HG03342 (cell line): Measurements from ENCODE around the gene ARMH2.
"Not testable (repeated sequence)": the region's sequence is repeated elsewhere in the genome, so short reads cannot be mapped to it uniquely, and the experiment has no call there.

Experiments used
- ATAC-seq: cut with Tn5 transposase; IDR thresholded peaks from one replicate; pipeline ENCODE4 v1.9.1; 2021; ENCODE audit warnings: mild to moderate bottlenecking, moderate library complexity; ENCODE audit not compliant: unreplicated experiment

ARMH2 gene

DNA sequence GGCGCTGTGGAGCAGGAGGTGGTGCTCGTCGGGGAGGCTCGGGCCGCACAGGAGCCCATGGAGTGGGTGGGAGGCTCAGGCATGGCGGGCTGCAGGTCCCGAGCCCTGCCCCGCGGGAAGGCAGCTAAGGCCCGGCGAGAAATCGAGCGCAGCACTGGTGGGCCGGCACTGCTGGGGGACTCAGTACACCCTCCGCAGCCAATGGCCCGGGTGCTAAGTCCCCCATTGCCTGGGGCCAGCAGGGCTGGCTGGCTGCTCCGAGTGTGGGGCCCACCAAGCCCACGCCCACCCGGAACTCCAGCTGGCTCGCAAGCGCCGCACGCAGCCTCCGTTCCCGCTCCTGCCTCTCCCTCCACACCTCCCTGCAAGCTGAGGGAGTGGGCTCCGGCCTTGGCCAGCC is 32.7 kb downstream of the ARMH2 start:
- ATAC-seq = not testable (repeated sequence)

DNA sequence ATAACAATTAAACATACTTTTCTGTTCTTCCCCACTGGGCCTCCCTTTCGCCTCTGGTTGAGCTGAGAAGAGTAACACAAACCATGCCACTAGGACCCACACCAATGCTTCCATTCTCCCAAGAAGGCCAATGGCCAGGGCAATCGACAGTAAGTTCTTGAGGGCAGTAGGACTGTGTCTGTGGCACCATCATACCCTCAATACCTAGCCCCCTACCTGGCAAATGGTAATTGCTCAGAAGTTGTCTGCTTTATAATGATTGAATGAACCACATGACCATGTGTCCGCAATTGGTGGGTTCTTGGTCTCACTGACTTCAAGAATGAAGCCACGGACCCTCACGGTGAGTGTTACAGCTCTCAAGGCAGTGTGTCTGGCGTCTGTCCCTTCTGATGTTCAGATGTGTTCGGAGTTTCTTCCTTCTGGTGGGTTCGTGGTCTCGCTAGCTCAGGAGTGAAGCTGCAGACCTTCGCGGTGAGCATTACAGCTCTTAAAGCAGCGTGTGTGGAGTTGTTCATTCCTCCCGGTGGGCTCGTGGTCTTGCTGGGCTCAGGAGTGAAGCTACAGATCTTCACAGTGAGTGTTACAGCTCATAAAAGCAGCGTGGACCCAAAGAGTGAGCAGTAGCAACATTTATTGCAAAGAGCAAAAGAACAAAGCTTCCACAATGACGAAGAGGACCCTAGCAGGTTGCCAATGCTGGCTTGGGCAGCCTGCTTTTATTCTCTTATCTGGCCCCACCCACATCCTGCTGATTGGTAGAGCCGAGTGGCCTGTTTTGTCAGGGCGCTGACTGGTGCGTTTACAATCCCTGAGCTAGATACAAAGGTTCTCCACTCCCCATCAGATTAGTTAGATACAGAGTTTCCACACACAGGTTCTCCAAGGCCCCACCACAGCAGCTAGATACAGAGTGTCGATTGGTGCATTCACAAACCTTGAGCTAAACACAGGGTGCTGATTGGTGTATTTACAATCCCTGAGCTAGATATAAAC is 33.6 kb downstream of the ARMH2 start:
- not testable (repeated sequence) for ATAC-seq

DNA sequence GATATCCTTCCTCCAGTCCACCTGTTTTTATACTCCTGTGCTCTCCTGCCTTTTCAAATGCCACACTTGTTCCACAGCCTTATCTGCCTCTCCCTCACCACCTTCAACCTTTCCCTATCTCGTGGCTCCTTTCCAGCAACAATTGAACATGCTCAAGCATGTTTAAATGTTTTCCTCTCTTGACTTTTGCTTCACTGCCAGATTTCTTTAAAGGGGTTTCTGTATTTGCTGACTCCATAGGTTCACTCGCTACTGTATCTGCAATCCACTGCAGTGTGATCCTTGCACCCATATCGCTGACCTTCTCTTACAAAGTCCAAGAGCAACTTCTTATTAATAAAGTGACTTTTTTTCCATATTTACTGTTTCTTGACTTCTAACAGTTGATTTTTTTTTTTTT is 35.1 kb downstream of the ARMH2 start:
- no peak for ATAC-seq

DNA sequence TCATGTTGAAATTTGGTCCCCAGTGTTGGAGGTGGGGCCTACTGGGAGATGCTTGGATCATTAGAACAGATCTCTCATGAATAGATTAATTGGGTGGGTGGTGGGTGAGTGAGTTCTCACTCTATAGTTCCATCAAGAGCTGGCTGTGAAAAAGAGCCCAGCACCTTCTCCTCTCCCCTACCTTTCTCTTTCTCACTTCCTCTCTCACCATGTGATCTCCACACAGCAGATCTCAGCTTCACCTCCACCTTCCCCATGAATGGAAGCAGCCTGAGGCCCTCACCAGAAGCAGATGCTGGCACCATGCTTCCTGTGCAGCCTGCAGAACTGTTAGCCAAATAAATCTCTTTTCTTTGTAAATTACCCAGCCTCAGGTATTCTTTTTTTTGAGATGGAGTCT is 36.9 kb downstream of the ARMH2 start:
- no peak for ATAC-seq

DNA sequence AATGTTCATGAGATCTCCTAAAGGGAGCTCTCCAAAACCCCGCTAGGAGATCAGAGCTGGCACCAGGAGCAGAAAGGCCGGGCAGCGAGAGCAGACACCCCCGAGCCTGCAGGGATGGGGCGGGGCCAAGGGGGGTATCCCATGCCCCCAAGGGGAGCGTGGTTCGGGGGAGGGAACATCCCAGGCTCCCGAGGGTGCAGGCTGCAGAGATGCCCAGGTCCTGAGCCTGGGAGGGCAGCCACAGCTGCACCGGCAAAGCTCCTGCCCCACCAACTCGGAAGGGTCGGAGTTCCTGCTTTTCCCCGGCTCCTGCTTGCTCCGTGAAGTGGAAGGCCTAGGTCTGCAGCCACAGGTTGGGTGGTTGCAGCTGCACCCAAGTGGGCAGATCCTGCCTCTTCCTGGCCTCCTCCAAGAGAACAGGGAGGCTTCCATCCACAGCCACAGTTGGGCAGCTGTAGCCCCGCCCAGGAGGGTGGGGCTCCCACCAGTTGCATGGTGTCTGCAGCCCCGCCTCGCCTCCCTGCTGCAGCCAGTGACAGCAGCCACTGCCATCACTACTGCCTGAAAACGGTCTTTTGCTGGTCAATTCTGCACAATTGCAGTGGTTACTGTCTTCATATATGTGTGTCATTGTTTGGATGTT is 37.4 kb downstream of the ARMH2 start:
- ATAC-seq = no peak

DNA sequence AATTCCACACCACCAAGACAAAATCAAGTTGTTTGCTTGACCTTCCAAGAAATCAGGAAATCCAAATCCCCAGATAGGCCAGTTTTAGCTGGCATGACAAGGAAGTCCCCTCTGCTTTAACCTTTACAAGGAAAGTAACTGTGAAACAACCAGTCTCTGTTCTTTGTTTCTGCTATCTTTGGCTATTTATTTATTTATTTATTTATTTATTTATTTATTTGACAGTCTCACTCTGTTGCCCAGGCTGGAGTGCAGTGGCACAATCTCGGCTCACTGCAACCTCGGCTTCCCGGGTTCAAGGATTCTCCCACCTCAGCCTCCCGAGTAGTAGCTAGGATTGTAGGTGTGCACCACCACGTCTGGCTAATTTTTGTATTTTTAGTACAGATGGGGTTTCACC is 38.5 kb downstream of the ARMH2 start:
- ATAC-seq = no peak

DNA sequence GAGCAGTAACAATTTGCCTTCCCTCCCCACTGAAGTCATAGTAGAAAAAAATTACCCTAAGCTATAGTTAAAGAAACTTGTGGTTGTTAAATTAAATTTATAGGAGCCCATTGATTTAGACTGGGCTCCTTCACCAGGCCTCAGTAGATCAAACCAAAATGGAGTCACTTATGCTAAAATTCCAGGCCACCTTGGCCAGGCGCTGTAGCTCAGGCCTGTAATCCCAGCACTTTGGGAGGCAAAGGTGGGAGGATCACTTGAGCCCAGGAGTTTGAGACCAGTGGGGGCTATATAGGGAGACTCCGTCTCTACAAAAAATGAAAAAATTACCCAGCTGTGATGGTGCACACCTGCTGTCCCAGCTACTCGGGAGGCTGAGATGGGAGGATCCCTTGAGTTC is 39.0 kb downstream of the ARMH2 start:
- no peak for ATAC-seq

DNA sequence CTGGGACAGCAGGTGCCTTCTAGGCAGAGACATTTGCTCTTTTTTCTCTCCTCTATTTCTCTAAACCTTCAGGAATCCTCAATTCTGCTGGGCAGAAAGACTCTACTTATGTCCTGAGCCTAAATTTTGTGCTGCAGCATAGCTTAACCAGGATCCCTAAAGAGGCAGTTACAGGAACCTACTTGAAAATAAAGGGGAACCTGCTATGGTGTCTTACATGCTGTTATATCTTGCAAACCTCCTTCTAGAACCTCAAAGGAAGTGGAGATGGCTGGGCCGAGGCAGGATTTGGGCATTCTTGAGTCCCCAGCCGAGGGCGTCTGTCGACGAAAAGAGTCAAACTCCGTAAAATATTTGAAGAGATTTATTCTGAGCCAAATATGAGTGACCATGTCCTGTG is 41.1 kb downstream of the ARMH2 start:
- no peak for ATAC-seq

DNA sequence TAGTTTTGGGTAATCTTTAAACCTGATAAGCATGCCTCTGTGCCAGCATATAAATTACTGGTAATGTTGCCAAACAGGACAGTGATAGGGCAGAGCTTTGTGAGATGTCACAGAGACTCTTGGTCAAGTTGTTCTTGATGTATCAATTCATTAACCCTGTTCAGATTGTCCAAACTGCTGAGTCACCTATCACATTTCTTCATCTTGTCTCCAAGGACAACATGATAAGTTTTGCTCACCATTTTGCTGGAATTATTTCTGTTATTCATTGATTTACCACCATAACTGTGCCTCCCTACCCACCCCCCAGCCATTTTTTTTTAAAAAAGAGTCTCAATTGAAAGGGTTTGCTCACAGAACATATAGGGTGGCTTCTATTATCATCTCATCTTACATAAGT is 43.4 kb downstream of the ARMH2 start:
- no peak for ATAC-seq

DNA sequence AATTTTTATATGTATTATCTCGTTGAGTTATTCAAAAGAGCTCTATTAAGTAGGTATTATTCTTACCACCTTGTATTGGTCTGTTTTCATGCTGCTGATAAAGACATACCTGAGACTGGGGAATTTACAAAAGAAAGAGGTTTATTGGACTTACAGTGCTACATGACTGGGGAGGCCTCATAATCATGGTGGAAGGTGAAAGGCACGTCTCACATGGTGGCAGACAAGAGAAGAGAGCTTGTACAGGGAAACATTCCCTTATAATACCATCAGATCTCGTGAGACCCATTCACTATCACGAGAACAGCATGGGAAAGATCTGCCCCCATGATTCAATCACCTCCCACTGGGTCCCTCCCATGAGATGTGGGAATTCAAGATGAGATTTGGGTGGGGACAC is 44.3 kb downstream of the ARMH2 start:
- not testable (repeated sequence) for ATAC-seq

DNA sequence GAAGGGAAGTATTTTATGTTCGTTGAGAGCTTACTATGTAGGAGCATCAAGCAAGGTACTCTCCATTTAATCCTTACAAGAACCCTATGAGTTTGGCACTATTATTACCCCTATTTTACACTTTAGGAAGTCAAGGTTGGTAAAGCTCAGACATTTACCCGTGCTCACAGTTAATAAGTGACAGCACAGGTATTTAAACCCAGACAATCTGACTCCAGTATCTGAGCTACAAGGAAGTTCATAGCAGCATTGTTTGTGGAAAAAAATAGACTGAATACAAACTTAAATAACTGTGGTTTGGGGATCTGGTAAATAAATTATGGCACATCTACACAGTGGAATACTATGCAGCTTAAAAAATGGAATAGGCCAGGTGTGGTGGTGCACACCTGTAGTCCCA is 45.2 kb downstream of the ARMH2 start:
- no peak for ATAC-seq

DNA sequence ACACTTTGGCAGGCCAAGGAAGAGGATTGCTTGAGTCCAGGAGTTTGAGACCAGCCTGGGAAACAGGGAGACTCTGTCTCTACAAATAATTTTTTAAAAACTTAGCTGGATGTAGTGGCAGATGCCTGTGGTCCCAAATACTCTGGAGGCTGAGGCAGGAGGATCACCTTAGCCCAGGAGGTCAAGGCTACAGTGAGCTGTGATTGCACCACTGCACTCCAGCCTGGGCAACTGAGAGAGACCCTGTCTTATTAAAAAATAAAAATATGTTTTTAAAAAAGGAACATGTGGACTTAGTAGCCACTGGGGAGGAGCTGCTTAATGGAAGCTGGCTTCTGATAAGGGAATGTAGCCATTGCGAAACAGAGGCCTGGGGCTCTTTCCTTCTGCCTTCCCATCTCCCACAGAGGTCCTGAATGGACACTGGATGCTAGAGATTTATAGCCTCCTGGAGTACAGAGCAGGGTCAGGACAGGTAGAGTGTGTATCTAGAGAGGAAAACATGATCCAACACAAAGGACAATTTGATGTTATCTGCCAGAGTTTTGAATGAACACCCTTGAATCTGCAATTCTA is 45.7 kb downstream of the ARMH2 start:
- ATAC-seq = no peak

DNA sequence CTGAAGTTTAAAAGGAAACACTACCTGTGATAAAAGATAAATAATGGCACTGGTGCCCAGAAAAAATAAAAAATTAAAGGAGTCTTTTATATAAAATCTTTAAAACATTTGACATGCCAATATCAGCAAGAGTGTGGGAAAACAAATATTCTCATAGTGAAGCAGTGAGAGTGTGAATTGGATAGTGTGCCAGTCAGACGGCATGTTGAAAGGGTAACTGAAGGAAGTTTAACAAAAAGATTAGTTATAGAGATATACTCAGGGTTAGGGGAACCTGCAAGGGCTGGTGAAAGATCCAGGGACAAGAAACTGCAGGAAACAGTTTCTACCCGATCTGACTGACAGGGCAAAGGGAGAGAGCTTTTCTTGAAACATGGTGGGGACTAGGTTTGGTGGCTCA is 46.2 kb downstream of the ARMH2 start:
- ATAC-seq = no peak

DNA sequence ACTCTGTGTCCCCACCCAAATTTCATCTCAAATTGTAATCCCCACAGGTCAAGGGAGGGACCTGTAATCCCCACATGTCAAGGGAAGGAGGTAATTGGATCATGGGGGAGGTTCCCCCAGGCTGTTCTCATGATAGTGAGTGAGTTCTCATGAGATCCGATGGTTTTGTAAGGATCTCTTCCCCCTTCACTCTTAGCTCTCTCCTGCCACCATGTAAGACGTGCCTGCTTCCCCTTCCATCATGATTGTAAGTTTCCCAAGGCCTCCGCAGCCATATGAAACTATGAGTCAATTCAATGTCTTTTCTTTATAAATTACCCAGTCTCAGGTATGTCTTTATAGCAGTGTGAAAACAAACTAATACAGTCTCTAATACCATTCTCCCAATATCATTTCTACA is 47.8 kb downstream of the ARMH2 start:
- not testable (repeated sequence) for ATAC-seq

DNA sequence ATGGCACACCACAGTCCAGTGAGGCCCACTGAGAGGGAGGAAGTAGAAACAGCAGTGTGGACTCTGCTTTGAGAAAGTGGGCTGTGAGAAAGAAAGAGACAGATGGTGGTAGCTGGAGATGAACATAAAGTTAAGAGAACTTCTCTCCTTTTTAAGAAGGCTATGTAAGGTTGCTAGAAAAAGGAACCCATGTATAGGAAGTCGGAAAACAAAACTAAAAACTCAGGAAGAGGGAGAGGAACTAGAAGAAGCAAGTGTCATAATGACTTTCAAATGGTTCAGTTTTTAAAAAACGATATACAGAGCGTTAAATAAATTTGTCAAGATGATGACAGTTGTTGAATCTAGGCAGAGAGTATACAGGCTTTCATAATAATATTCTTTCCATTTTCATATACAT is 49.4 kb downstream of the ARMH2 start:
- ATAC-seq = no peak
